Measurements from ENCODE around the gene TBC1D5.
"Not testable (repeated sequence)": the region's sequence is repeated elsewhere in the genome, so short reads cannot be mapped to it uniquely, and the experiment has no call there.

The TBC1D5 gene

GRCh38 chr3:17705991-17706390 lies 36.4 kb downstream of the TBC1D5 start:
- FAIRE-seq: not testable (repeated sequence)

GRCh38 chr3:17699815-17700214 lies 42.6 kb downstream of the TBC1D5 start:
- not testable (repeated sequence) for FAIRE-seq

DNA sequence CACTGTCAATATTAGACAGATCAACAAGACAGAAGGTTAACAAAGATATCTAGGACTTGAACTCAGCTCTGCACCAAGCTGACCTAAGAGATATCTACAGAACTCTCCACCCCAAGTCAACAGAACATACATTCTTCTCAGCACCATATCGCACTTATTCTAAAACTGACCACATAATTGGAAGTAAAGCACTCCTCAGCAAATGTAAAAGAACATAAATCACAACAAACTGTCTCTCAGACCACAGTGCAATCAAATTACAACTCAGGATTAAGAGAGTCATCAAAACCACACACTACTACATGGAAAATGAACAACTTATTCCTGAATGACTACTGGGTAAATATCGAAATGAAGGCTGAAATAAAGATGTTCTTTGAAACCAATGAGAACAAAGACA lies 46.8 kb downstream of the TBC1D5 start:
- not testable (repeated sequence) for FAIRE-seq

- not testable (repeated sequence) for FAIRE-seq
Observed at GRCh38 chr3:17693670-17693999, 48.8 kb downstream of the TBC1D5 start.

GRCh38 chr3:17692846-17693669 lies 49.4 kb downstream of the TBC1D5 start:
- FAIRE-seq: not testable (repeated sequence)

GRCh38 chr3:17687566-17687965 lies 54.9 kb downstream of the TBC1D5 start:
- FAIRE-seq: no peak

DNA sequence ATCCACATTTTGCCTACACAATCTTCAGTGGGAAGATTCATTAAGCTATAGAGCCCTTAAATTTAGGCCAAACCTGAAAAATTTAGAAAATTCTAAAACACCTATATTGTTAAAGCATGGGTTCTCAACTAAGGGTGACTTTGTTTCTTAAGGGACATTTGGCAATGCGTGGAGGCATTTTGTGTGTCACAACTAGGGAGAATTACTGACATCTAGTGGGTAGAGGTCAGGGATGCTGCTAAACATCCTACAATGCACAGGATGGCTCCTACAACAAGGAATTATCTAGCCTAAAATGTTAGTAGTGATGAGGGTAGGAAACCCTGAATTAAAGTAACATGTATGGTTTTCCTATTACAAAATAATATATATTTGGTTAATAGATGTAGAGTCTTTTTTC lies 55.8 kb downstream of the TBC1D5 start:
- no peak for FAIRE-seq

DNA sequence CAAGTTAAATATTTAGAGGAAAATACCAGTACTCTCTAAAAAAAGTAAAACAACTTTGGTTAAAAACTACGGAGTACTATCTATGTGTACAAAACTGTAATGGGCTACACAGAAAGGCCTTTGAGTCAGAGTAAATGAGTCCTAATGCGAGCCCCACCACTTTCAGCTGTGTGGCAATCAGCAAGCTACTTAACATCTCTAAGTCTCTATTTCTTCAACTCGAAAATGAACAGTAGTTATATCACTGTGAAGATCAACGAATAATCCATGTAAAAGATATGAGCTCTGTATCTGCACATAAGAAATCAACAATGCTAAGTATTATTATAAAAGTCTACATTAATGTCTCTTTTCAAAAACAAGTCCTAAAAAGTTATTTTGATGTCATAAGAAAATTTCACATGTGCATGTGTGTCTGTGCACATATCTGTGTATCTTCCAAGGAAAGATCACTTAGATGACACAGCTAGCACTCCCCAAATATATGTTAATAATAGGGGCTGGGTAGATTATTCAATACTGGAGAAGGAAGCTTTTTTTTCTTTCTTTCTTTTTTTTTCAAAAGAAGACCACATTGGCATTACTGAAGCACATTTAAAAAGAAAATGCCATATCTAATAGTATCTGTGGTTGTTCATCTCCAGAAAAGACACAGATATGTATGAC lies 58.8 kb downstream of the TBC1D5 start:
- FAIRE-seq: peak; percentile 77

DNA sequence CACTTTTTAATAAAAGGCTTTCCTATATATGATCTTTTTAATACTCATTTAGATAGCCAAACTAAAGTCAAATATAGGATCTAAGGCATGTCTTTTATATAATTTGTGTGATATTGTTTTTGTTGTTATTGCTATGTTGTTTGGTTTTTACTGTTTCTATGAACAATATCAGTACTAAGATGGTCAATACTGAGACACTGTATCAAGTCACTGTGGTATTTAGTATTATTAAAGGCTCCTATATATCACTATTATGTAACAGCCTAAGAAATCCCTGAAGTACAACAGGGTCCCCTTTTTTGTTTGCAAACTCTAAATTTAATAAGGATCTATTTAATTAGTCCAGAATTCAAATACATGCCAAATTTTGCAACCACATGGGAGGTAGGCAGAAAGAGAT lies 61.9 kb downstream of the TBC1D5 start:
- no peak for FAIRE-seq

DNA sequence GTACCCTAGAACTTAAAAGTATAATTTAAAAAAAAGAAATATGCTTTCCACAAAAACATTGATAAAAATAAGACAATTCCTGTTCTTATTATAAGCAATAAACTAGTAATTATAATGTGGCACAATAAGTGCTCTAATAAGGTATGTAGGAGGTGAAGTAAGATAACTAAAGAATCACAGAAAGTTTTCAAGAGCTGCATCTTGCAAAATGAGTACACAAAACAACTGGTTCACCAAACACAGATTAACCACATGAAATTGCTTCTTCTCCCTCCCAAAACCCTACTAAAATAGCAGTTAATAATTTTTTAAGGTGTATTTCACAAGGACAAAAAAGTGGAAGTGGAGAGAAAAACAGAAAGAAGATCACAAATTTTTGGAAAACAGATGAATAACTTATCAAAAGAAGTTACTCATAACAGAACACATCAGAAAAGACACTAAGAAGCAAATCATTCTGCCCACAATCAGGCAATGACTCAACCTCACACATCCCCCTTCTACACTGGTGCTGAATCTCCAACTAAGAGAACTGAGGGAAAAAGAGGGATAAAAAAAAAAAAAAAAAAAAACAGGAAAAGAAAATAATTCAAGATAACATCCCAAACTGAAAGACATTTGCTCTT lies 64.2 kb downstream of the TBC1D5 start:
- peak; percentile 27 for FAIRE-seq

DNA sequence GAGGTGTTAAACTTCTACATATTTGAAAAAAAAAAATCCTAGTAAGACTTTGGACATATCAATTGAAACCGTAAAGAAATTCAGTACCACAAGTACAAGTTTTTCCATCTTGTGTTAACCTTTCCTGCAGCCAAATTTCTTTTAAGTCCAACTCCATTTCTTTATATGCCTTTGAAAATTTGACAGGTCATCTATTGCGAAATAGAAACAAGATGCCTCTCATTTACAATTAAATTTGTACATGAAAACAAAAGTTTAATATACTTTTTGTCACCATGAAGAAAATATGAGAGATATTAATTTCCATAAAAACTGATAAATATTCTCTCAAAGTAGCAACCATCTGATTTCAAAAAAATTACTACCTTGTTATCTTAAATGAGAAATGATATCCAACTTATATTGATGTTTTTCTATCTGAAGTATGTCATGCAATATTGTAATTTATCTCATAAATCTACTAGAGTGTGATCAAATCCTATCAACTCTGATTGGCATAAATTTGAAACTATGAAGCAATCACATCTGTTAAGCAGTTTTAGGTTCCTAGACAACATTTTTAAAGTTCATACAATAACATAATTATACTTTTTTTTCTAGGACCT lies 68.2 kb downstream of the TBC1D5 start:
- peak; percentile 79 for FAIRE-seq

- FAIRE-seq: peak; percentile 21
Observed at GRCh38 chr3:17672506-17672905, 69.9 kb downstream of the TBC1D5 start.

GRCh38 chr3:17670749-17671148 lies 71.7 kb downstream of the TBC1D5 start:
- FAIRE-seq: no peak

DNA sequence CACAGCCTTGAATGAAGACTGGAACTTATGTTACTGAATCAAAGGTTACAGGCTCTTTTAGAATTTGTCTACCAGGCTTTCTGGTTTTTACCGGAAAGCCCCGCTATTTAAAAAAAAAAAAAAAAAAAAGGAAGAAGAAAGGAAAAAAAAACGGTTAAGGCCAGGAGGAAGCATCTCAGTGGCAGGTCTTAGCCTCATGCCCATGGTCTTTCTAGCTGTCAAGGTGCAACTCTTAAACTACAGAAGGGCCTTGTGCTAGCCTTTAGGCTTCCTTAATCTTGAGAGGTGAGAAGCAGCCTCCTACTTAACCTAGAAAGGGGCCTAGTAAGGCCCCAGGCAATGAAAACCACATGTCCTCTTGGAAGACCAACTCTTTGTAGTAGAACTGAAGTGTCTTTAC lies 77.5 kb downstream of the TBC1D5 start:
- no peak for FAIRE-seq

DNA sequence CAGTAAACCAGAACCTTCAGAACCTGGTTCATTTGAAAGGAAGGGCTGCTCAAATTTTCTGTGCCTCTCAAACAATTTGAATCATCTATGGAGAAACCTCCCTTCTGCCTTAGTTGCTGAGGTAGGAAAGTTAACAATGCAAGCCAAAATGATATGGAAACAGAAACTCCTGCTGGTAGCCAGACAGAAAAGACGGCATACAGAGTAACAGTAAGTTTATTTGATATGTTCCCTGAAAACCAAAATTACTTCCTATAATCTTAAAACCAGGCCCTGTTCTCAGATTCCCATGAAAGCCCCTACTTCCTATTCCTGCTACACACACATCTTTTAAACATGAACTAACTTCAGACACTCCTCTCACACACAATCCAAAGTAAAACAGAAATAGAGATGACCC lies 86.2 kb downstream of the TBC1D5 start:
- no peak for FAIRE-seq

DNA sequence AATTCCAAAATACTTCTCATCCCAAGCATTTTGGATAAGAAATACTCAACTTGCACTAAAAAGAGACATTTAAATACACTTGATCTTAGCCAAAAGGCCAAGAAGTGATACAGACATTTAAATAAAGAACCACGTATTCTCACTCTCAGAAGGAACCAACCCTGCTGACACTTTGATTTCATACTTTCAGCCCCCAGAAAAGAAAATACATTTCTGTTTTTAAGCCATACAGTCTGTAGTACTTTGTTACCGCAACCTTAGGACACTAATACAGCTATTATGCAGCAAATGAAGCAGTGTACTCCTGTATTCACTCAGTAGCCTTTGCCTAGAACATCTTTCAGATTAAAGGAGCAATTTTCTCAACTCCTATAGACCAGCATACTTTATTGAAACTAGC lies 86.7 kb downstream of the TBC1D5 start:
- no peak for FAIRE-seq

GRCh38 chr3:17649748-17650147 lies 92.7 kb downstream of the TBC1D5 start:
- not testable (repeated sequence) for FAIRE-seq

GRCh38 chr3:17648630-17649355 lies 93.6 kb downstream of the TBC1D5 start:
- FAIRE-seq: not testable (repeated sequence)

DNA sequence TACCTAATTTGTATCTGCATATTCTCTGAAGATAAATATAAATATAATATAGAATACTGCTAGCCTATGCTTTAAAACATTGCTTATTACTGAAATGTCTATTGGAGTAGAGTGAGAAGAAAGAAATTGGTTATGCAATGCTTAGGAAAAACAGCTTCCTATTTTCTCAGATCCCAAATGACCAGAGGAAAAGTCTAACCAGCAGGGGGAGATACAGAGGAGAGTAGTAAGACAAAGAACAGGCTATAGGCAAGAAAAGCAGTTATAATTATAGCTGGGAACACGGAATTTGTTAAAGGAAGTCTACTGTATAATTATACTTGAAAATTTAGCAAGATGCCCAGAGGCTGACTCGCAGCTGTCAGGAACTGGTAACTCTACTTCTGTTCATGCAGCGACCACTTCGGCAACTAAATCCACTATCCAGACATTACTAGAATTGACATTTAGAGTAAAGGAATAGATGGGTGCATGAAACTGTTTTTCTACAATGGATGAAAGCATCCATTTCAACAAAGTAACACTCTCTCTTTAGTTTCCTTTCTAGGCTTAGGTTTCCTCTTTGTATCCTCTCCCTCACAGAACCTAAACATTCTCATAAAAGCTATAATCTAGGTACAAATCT lies 97.2 kb downstream of the TBC1D5 start:
- FAIRE-seq: peak; percentile 69

DNA sequence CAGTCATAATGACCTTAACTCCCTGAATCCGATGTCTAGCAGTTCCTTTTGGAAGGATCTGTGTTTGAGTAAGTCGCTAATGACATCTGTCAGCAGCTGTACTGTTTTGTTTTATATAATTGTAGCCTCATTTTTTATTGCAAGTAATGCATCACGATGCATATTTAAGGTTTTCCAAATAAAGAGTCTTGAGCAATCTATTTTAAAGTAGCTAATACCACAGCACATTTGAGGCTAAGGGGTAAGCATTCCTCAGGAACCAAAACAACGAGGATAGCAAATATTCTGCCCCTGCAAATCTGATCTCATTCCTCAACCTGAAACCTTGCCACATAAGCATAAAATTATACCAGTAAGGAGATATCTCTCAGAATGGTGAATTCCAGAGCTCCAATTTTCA lies 98.7 kb downstream of the TBC1D5 start:
- no peak for FAIRE-seq

GRCh38 chr3:17642474-17642873 lies 100.0 kb downstream of the TBC1D5 start:
- no peak for FAIRE-seq

DNA sequence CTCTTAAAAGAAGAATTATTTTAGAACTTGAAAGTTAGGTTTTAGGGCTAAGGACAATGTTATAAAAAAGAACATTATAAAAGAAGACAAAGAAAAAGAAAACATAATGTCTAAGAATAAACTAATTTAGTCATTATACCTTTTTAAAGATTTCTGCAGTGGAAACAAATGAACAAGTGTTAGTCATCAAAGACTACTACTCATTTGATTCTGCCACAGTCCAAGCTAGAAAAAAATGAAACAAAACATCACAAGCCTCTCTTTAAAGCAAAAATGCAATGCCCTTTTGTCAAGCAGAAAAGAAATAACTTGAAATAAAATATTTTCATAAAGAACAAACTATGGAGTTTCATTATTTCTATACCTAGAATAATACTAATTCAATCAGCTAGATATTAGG lies 102.0 kb downstream of the TBC1D5 start:
- peak; percentile 9 for FAIRE-seq

All from islet of Langerhans (tissue), 1 donor.